ENCODE measurements around the gene STX18.
A peak's percentile ranks its signal among the peaks of the same experiment; 100 is the strongest.
"Not testable (repeated sequence)": the region's sequence is repeated elsewhere in the genome, so short reads cannot be mapped to it uniquely, and the experiment has no call there.

The STX18 gene

GRCh38 chr4:4480685-4481398, 61.0 kb downstream of the STX18 start:
- DNase-seq (ENCODE audit: low read depth in 2 of 2): no peak

GRCh38 chr4:4480205-4480604, 61.6 kb downstream of the STX18 start:
- no peak for DNase-seq (ENCODE audit: low read depth in 2 of 2)

- DNase-seq (ENCODE audit: low read depth in 2 of 2): no peak
Observed at GRCh38 chr4:4479366-4479765, 62.5 kb downstream of the STX18 start.

- DNase-seq (ENCODE audit: low read depth in 2 of 2): no peak
Observed at GRCh38 chr4:4477796-4478195, 64.1 kb downstream of the STX18 start.

GRCh38 chr4:4477391-4477790, 64.5 kb downstream of the STX18 start:
- no peak for DNase-seq (ENCODE audit: low read depth in 2 of 2)

- DNase-seq (ENCODE audit: low read depth in 2 of 2): no peak
Observed at GRCh38 chr4:4474476-4474875, 67.4 kb downstream of the STX18 start.

- no peak for DNase-seq (ENCODE audit: low read depth in 2 of 2)
Observed at GRCh38 chr4:4472344-4472958, 69.4 kb downstream of the STX18 start.

GRCh38 chr4:4471195-4471594, 70.7 kb downstream of the STX18 start:
- no peak for DNase-seq (ENCODE audit: low read depth in 2 of 2)

GRCh38 chr4:4470208-4470607, 71.6 kb downstream of the STX18 start:
- no peak for DNase-seq (ENCODE audit: low read depth in 2 of 2)

- not testable (repeated sequence) for DNase-seq (ENCODE audit: low read depth in 2 of 2)
Observed at GRCh38 chr4:4465238-4465637, 76.6 kb downstream of the STX18 start.

- DNase-seq (ENCODE audit: low read depth in 2 of 2): no peak
Observed at GRCh38 chr4:4462970-4463369, 78.9 kb downstream of the STX18 start.

- DNase-seq (ENCODE audit: low read depth in 2 of 2): peak; percentile 1 to 2
Observed at GRCh38 chr4:4461850-4462249, 80.0 kb downstream of the STX18 start.

GRCh38 chr4:4461178-4461577, 80.7 kb downstream of the STX18 start:
- DNase-seq (ENCODE audit: low read depth in 2 of 2): no peak

GRCh38 chr4:4460759-4461158, 81.1 kb downstream of the STX18 start:
- no peak for DNase-seq (ENCODE audit: low read depth in 2 of 2)

- DNase-seq (ENCODE audit: low read depth in 2 of 2): no peak
Observed at GRCh38 chr4:4459181-4459580, 82.7 kb downstream of the STX18 start.

- DNase-seq (ENCODE audit: low read depth in 2 of 2): no peak
Observed at GRCh38 chr4:4457803-4458553, 83.9 kb downstream of the STX18 start.

GRCh38 chr4:4456816-4457578, 84.9 kb downstream of the STX18 start:
- no peak for DNase-seq (ENCODE audit: low read depth in 2 of 2)

GRCh38 chr4:4456351-4456750, 85.5 kb downstream of the STX18 start:
- no peak for DNase-seq (ENCODE audit: low read depth in 2 of 2)

GRCh38 chr4:4455210-4455865, 86.5 kb downstream of the STX18 start:
- no peak for DNase-seq (ENCODE audit: low read depth in 2 of 2)

GRCh38 chr4:4446434-4446833, 95.4 kb downstream of the STX18 start:
- no peak for DNase-seq (ENCODE audit: low read depth in 2 of 2)

GRCh38 chr4:4443821-4444220, 98.0 kb downstream of the STX18 start:
- DNase-seq (ENCODE audit: low read depth in 2 of 2): no peak
